T-helper 17 cell (primary cell): Measurements from ENCODE around the gene TFB2M. TPM values are rescaled to one million over a fixed set of nuclear protein-coding genes. Genes with fewer than 3 reads are reported as not detected.
A peak's percentile ranks its signal among the peaks of the same experiment; 100 is the strongest.
"Not testable (repeated sequence)": the region's sequence is repeated elsewhere in the genome, so short reads cannot be mapped to it uniquely, and the experiment has no call there.

Source experiments
- ATAC-seq: fragments of 150-1000 bp; cut with Tn5 transposase; 2 replicates; pipeline ENCODE4 v1.10.0; 2021; ENCODE audit warnings: mild to moderate bottlenecking, moderate library complexity
- DNase-seq, 3 donors: peaks; one replicate each; pipeline versions ENCODE4 v3.0.0 to v3.0.0-alpha.2; 2020 to 2021
- H3K9me3 ChIP-seq: one replicate; pipeline ENCODE4 v1.7.0; 2013; ENCODE audit warnings: low read length, mild to moderate bottlenecking; ENCODE audit not compliant: control insufficient read depth, poor library complexity, severe bottlenecking
- H3K27ac Mint-ChIP-seq: one replicate; pipeline ENCODE4 v1.8.0; 2022; ENCODE audit warnings: mild to moderate bottlenecking, moderate library complexity, mixed read lengths
- H3K27me3 Mint-ChIP-seq: one replicate; pipeline ENCODE4 v1.8.0; 2022; ENCODE audit warnings: mixed read lengths
- H3K36me3 Mint-ChIP-seq: one replicate; pipeline ENCODE4 v1.8.0; 2022; ENCODE audit warnings: low read depth, mixed read lengths
- H3K4me1 Mint-ChIP-seq: one replicate; pipeline ENCODE4 v1.8.0; 2022; ENCODE audit warnings: mild to moderate bottlenecking, mixed read lengths
- H3K4me3 Mint-ChIP-seq: one replicate; pipeline ENCODE4 v1.8.0; 2022; ENCODE audit warnings: mild to moderate bottlenecking, moderate library complexity, mixed read lengths
- total RNA-seq, 4 donors: library from RNA in 2 of 4; stranded (reverse) in 2 of 4; gene quantifications; one replicate each; pipeline ENCODE4 v1.2.3 and lab custom pipeline; 2022 to 2026

Gene TFB2M
- total RNA-seq: 10 to 100 TPM in 1 of 2 donors, 1 to 10 TPM in 1; 6.7 to 10.2 TPM
- 11.9 to 30.0 reads per million in 2 donors for total RNA-seq (lab: John Stamatoyannopoulos, UW)

GRCh38 chr1:246566128-246566812 is at the start of gene TFB2M, which contains the start of gene CNST:
Gene TFB2M (minus strand): TSS chr1:246566261. CDS start chr1:246566138, 123 bp downstream.
Gene CNST (plus strand): TSS chr1:246566456. CDS start chr1:246591563, 25,107 bp downstream.
- no peaks in the 10 kb centered on the region for H3K27me3 Mint-ChIP-seq
- peak within 1 kb of the TSS; percentile 96 for H3K27ac Mint-ChIP-seq

GRCh38 chr1:246613096-246613758 is 47.2 kb upstream of the TFB2M start:
- ATAC-seq (no peak), DNase-seq (no peak)
- peak overlapping the region; percentile 63 for H3K27ac Mint-ChIP-seq
- no peak overlapping the region for H3K4me3 Mint-ChIP-seq
- H3K9me3 ChIP-seq: no peaks in the 10 kb centered on the region
- peaks cover 3% of the 10 kb centered on the region for H3K36me3 Mint-ChIP-seq
- peaks cover 36% of the 10 kb centered on the region for H3K4me1 Mint-ChIP-seq
- no peaks in the 10 kb centered on the region for H3K27me3 Mint-ChIP-seq

More at GRCh38 chr1:246566128-246566812, at the start of gene TFB2M, which contains the start of gene CNST:
- DNase-seq (peak; percentile 71 to 83 (median 79)), ATAC-seq (peak; percentile 77)
- no peaks in the 10 kb centered on the region for H3K9me3 ChIP-seq
- H3K4me3 Mint-ChIP-seq: peak within 1 kb of the TSS; percentile 98
- peaks cover 24% of the 10 kb centered on the region for H3K4me1 Mint-ChIP-seq
- H3K36me3 Mint-ChIP-seq: peaks cover 3% of the 10 kb centered on the region

GRCh38 chr1:246609632-246610031 is 43.6 kb upstream of the TFB2M start:
- Mint-ChIP-seq H3K27ac (peak overlapping the region; percentile 53), H3K4me1 (peaks cover 33% of the 10 kb centered on the region), H3K4me3 (no peak overlapping the region), H3K27me3 (no peaks in the 10 kb centered on the region), H3K36me3 (peaks cover 3% of the 10 kb centered on the region)
- DNase-seq: no peak
- no peaks in the 10 kb centered on the region for H3K9me3 ChIP-seq
- ATAC-seq: no peak

GRCh38 chr1:246608616-246609376 is 42.7 kb upstream of the TFB2M start:
- H3K27me3 Mint-ChIP-seq: no peaks in the 10 kb centered on the region
- no peaks in the 10 kb centered on the region for H3K9me3 ChIP-seq
- H3K4me3 Mint-ChIP-seq: peak overlapping the region; percentile 43
- DNase-seq: no peak
- H3K4me1 Mint-ChIP-seq: peaks cover 31% of the 10 kb centered on the region
- peak; percentile 65 for ATAC-seq
- H3K27ac Mint-ChIP-seq: peak overlapping the region; percentile 53
- peaks cover 3% of the 10 kb centered on the region for H3K36me3 Mint-ChIP-seq

GRCh38 chr1:246607462-246607861 is 41.4 kb upstream of the TFB2M start:
- H3K9me3 ChIP-seq: no peaks in the 10 kb centered on the region
- ATAC-seq (no peak), DNase-seq (no peak)
- peaks cover 35% of the 10 kb centered on the region for H3K4me1 Mint-ChIP-seq
- no peak overlapping the region for H3K4me3 Mint-ChIP-seq
- H3K27me3 Mint-ChIP-seq: no peaks in the 10 kb centered on the region
- H3K27ac Mint-ChIP-seq: peak overlapping the region; percentile 56
- peaks cover 3% of the 10 kb centered on the region for H3K36me3 Mint-ChIP-seq

- not testable (repeated sequence) for H3K36me3 Mint-ChIP-seq, H3K27ac Mint-ChIP-seq
- H3K4me1 Mint-ChIP-seq: peaks cover 41% of the 10 kb centered on the region
These were observed 39.2 kb upstream of the TFB2M start for GRCh38 chr1:246605231-246605630.

GRCh38 chr1:246602194-246602593 is 36.1 kb upstream of the TFB2M start:
- peak overlapping the region; percentile 69 for H3K27ac Mint-ChIP-seq
- peaks cover 7% of the 10 kb centered on the region for H3K36me3 Mint-ChIP-seq
- no peaks in the 10 kb centered on the region for H3K9me3 ChIP-seq
- H3K4me1 Mint-ChIP-seq: peaks cover 42% of the 10 kb centered on the region
- no peak for DNase-seq
- H3K4me3 Mint-ChIP-seq: peak overlapping the region; percentile 25
- H3K27me3 Mint-ChIP-seq: no peaks in the 10 kb centered on the region
- ATAC-seq: peak; percentile 67

More at GRCh38 chr1:246605231-246605630, 39.2 kb upstream of the TFB2M start:
- H3K4me3 Mint-ChIP-seq, H3K9me3 ChIP-seq, DNase-seq, ATAC-seq, H3K27me3 Mint-ChIP-seq: not testable (repeated sequence)

- H3K4me1 Mint-ChIP-seq: peaks cover 49% of the 10 kb centered on the region
- no peaks in the 10 kb centered on the region for H3K27me3 Mint-ChIP-seq
- no peak overlapping the region for H3K4me3 Mint-ChIP-seq
- H3K36me3 Mint-ChIP-seq: peaks cover 7% of the 10 kb centered on the region
- DNase-seq: no peak
- no peaks in the 10 kb centered on the region for H3K9me3 ChIP-seq
- ATAC-seq: no peak
- peak overlapping the region; percentile 75 for H3K27ac Mint-ChIP-seq
These were observed 34.5 kb upstream of the TFB2M start for GRCh38 chr1:246600579-246600978.

GRCh38 chr1:246599315-246599714 is 33.3 kb upstream of the TFB2M start:
- DNase-seq: no peak
- no peaks in the 10 kb centered on the region for H3K27me3 Mint-ChIP-seq
- ATAC-seq: no peak
- H3K36me3 Mint-ChIP-seq: peaks cover 10% of the 10 kb centered on the region
- H3K4me1 Mint-ChIP-seq: peaks cover 53% of the 10 kb centered on the region
- peak overlapping the region; percentile 75 for H3K27ac Mint-ChIP-seq
- H3K4me3 Mint-ChIP-seq: no peak overlapping the region
- H3K9me3 ChIP-seq: no peaks in the 10 kb centered on the region

GRCh38 chr1:246597971-246598370 is 31.9 kb upstream of the TFB2M start:
- Mint-ChIP-seq H3K4me3 (no peak overlapping the region), H3K27me3 (no peaks in the 10 kb centered on the region), H3K4me1 (peaks cover 50% of the 10 kb centered on the region), H3K27ac (no peak overlapping the region), H3K36me3 (peaks cover 10% of the 10 kb centered on the region)
- H3K9me3 ChIP-seq: no peaks in the 10 kb centered on the region
- ATAC-seq: no peak
- DNase-seq: no peak

GRCh38 chr1:246597340-246597739 is 31.3 kb upstream of the TFB2M start:
- ATAC-seq: peak; percentile 27
- no peak overlapping the region for H3K4me3 Mint-ChIP-seq
- peaks cover 46% of the 10 kb centered on the region for H3K4me1 Mint-ChIP-seq
- DNase-seq: no peak
- no peaks in the 10 kb centered on the region for H3K9me3 ChIP-seq
- no peaks in the 10 kb centered on the region for H3K27me3 Mint-ChIP-seq
- peaks cover 10% of the 10 kb centered on the region for H3K36me3 Mint-ChIP-seq
- no peak overlapping the region for H3K27ac Mint-ChIP-seq

- no peak for ATAC-seq
- H3K36me3 Mint-ChIP-seq: peaks cover 7% of the 10 kb centered on the region
- no peak for DNase-seq
- H3K27me3 Mint-ChIP-seq: no peaks in the 10 kb centered on the region
- no peak overlapping the region for H3K27ac Mint-ChIP-seq
- no peaks in the 10 kb centered on the region for H3K9me3 ChIP-seq
- H3K4me1 Mint-ChIP-seq: peaks cover 34% of the 10 kb centered on the region
- no peak overlapping the region for H3K4me3 Mint-ChIP-seq
These were observed 29.1 kb upstream of the TFB2M start for GRCh38 chr1:246595146-246595545.

GRCh38 chr1:246592695-246593094 is 26.6 kb upstream of the TFB2M start:
- no peaks in the 10 kb centered on the region for H3K27me3 Mint-ChIP-seq
- ATAC-seq (no peak), DNase-seq (no peak)
- H3K9me3 ChIP-seq: no peaks in the 10 kb centered on the region
- H3K4me1 Mint-ChIP-seq: peaks cover 28% of the 10 kb centered on the region
- H3K4me3 Mint-ChIP-seq: no peak overlapping the region
- peaks cover 5% of the 10 kb centered on the region for H3K36me3 Mint-ChIP-seq
- peak overlapping the region; percentile 19 for H3K27ac Mint-ChIP-seq
